HepG2 (cell line): ENCODE measurements around the gene PPM1G. TPM values are rescaled to one million over a fixed set of nuclear protein-coding genes. Genes with fewer than 3 reads are reported as not detected.

Source experiments
- ATAD3A ChIP-seq: sonication (generic); formaldehyde crosslinking; IDR thresholded peaks from 2 replicates; pipeline ENCODE4 v1.4.0; 2020; ENCODE audit warnings: missing genetic modification reagents
- DMAP1 ChIP-seq: IDR thresholded peaks from 2 replicates; pipeline ENCODE4 v1.6.1; 2016
- GABPB1 ChIP-seq: IDR thresholded peaks from 2 replicates; pipeline ENCODE4 v1.6.1; 2016; ENCODE audit warnings: mild to moderate bottlenecking, missing genetic modification reagents, moderate library complexity, missing compliant biosample characterization
- GATAD2A ChIP-seq: IDR thresholded peaks from 2 replicates; pipeline ENCODE4 v1.6.1; 2016
- HNRNPK ChIP-seq: fragments of 200-400 bp; formaldehyde crosslinking; IDR thresholded peaks from 2 replicates; pipeline ENCODE4 v1.6.1; 2018; ENCODE audit warnings: low read length, low read depth, moderate library complexity, mild to moderate bottlenecking; ENCODE audit not compliant: poor library complexity, severe bottlenecking
- HOMEZ ChIP-seq: IDR thresholded peaks from 2 replicates; pipeline ENCODE4 v1.6.1; 2016; ENCODE audit warnings: low read depth
- HOXA5 ChIP-seq: sonication (generic); formaldehyde crosslinking; IDR thresholded peaks from 2 replicates; pipeline ENCODE4 v1.4.0; 2020; ENCODE audit warnings: missing genetic modification reagents
- KLF12 ChIP-seq: sonication (generic); formaldehyde crosslinking; IDR thresholded peaks from 2 replicates; pipeline ENCODE4 v1.4.0; 2020; ENCODE audit warnings: missing genetic modification reagents, borderline replicate concordance
- PAF1 ChIP-seq: IDR thresholded peaks from 2 replicates; pipeline ENCODE4 v1.6.1; 2016; ENCODE audit warnings: missing genetic modification reagents, missing compliant biosample characterization
- POLR2AphosphoS5 ChIP-seq: IDR thresholded peaks from 2 replicates; pipeline ENCODE4 v1.6.1; 2012; ENCODE audit warnings: low read depth, low read length
- RFX5 ChIP-seq: IDR thresholded peaks from 2 replicates; pipeline ENCODE4 v1.6.1; 2011; ENCODE audit warnings: low read depth, low read length, improper control_type of control experiment
- SOX5 ChIP-seq: IDR thresholded peaks from 2 replicates; pipeline ENCODE4 v1.6.1; 2016; ENCODE audit warnings: borderline replicate concordance
- TAF1 ChIP-seq: sonication (generic); formaldehyde crosslinking; IDR thresholded peaks from 2 replicates; pipeline ENCODE4 v1.4.0; 2020; ENCODE audit warnings: missing genetic modification reagents
- U2AF1 ChIP-seq: fragments of 200-400 bp; formaldehyde crosslinking; optimal IDR thresholded peaks from 2 replicates; pipeline ENCODE3; 2017; ENCODE audit warnings: mild to moderate bottlenecking, low read depth, low read length
- ZBTB3 ChIP-seq: sonication (generic); formaldehyde crosslinking; IDR thresholded peaks from 2 replicates; pipeline ENCODE4 v1.4.0; 2020; ENCODE audit warnings: low read depth, mild to moderate bottlenecking, moderate library complexity, missing genetic modification reagents, borderline replicate concordance
- ZNF136 ChIP-seq: sonication (generic); formaldehyde crosslinking; IDR thresholded peaks from 2 replicates; pipeline ENCODE4 v1.8.1; 2022; ENCODE audit warnings: low read depth, mild to moderate bottlenecking, moderate library complexity, missing genetic modification reagents
- ZNF468 ChIP-seq: sonication (generic); formaldehyde crosslinking; IDR thresholded peaks from 2 replicates; pipeline ENCODE4 v1.8.0; 2022; ENCODE audit warnings: mild to moderate bottlenecking, moderate library complexity, missing genetic modification reagents
- polyA plus RNA-seq, 8 experiments: library from polyadenylated mRNA; depleted of rRNA in 3 of 8; stranded (reverse) in 7 of 8; unstranded in 1 of 8; fragments of >200 nt; fragmentation: Illumina TruSeq in 4 of 8; extraction: Trizol in 4 of 8; gene quantifications; 2 replicates each; pipeline versions ENCODE4 v1.2.1 to v1.2.3, GENCODE V29; 2011 to 2016; ENCODE audit warnings: low read depth in 4 of 8, missing spikeins in 1 of 8, mixed read lengths in 1 of 8; ENCODE audit not compliant: insufficient read depth in 1 of 8
- total RNA-seq, 5 experiments: library from RNA; depleted of rRNA; stranded (reverse); fragments of >200 nt; fragmentation: Illumina TruSeq; extraction: Trizol; gene quantifications; 2 replicates each; pipeline ENCODE4 v1.2.3, GENCODE V29; 2016; ENCODE audit warnings: low read depth in 1 of 5
- TF ChIP-seq, protein P1 (sequence below): sonication (generic); formaldehyde crosslinking; IDR thresholded peaks from 2 replicates; pipeline ENCODE4 v1.4.0; 2020; ENCODE audit warnings: mild to moderate bottlenecking, missing genetic modification reagents
- TF ChIP-seq, protein P2 (sequence below): sonication (generic); formaldehyde crosslinking; IDR thresholded peaks from 2 replicates; pipeline ENCODE4 v1.8.1; 2023; ENCODE audit warnings: mild to moderate bottlenecking, moderate library complexity, missing genetic modification reagents
- TF ChIP-seq, protein P3 (sequence below), 2 experiments: sonication (generic) in 1 of 2; formaldehyde crosslinking in 1 of 2; IDR thresholded peaks; 2 replicates each; pipeline versions ENCODE4 v1.6.1 to v1.9.0; 2014 to 2022; ENCODE audit warnings: antibody characterized with exemption in 1 of 2, borderline replicate concordance in 1 of 2, inconsistent platforms in 1 of 2, low read depth in 1 of 2, missing genetic modification reagents in 1 of 2

The PPM1G gene
- total and polyA plus RNA-seq, 2 of the 13 experiments (the other 11 are each of a cell fraction or from before 2014, with no cell fraction given) = 58.2 to 213 TPM

DNA sequence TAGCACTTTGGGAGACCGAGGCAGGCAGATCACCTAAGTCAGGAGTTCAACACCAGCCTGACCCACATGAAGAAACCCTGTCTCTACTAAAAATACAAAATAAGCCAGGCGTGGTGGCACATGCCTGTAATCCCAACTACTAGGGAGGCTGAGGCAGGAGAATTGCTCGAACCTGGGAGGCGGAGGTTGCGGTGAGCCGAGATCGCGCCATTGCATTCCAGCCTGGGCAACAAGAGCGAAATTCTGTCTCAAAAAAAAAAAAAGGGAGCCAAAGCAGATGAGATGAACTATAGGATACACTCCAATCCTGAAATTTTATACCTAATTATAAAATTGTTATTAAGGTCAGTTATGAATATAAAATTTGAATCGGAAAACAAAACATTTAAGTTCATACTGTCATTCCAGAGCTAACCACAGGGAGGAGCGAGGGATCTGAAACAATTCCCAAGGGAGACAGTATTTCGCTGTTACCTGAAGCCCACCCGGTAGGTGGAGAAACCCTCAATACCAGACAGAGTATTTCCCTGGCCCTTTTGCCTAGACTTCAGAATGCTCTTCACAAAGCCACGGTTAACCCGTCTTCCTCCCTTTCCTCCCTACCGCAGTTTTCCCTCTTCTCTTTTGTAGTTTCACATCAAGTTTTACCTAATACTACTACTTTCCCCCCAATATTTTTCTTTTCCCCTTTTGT is 1.4 kb downstream of the PPM1G start (continued):
- TF ChIP-seq, protein P1, sequence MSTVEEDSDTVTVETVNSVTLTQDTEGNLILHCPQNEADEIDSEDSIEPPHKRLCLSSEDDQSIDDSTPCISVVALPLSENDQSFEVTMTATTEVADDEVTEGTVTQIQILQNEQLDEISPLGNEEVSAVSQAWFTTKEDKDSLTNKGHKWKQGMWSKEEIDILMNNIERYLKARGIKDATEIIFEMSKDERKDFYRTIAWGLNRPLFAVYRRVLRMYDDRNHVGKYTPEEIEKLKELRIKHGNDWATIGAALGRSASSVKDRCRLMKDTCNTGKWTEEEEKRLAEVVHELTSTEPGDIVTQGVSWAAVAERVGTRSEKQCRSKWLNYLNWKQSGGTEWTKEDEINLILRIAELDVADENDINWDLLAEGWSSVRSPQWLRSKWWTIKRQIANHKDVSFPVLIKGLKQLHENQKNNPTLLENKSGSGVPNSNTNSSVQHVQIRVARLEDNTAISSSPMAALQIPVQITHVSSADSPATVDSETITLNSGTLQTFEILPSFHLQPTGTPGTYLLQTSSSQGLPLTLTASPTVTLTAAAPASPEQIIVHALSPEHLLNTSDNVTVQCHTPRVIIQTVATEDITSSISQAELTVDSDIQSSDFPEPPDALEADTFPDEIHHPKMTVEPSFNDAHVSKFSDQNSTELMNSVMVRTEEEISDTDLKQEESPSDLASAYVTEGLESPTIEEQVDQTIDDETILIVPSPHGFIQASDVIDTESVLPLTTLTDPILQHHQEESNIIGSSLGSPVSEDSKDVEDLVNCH (CRISPR knock-in tag) = no peak
- TF ChIP-seq GATAD2A (CRISPR knock-in tag) = peak; percentile 28; the same call in 1 of the 2 replicates
- TF ChIP-seq GABPB1 (CRISPR knock-in tag) = peak; percentile 26
- no peak for TF ChIP-seq ZNF136
- TF ChIP-seq HOXA5 (CRISPR knock-in tag) = 0 out of 2 replicates have a peak, but pooled peaks have one; percentile 51
- no peak for TF ChIP-seq PAF1 (CRISPR knock-in tag)
- TF ChIP-seq HNRNPK = no peak
- no peak for TF ChIP-seq RFX5
- no peak for TF ChIP-seq ZNF468 (CRISPR knock-in tag)
- no peak for TF ChIP-seq ATAD3A (CRISPR knock-in tag)
- no peak for TF ChIP-seq ZBTB3 (CRISPR knock-in tag)
- no peak for TF ChIP-seq POLR2AphosphoS5
- no peak for TF ChIP-seq TAF1
- TF ChIP-seq HOMEZ (CRISPR knock-in tag) = no peak
- TF ChIP-seq U2AF1 = no peak
- TF ChIP-seq, protein P2, sequence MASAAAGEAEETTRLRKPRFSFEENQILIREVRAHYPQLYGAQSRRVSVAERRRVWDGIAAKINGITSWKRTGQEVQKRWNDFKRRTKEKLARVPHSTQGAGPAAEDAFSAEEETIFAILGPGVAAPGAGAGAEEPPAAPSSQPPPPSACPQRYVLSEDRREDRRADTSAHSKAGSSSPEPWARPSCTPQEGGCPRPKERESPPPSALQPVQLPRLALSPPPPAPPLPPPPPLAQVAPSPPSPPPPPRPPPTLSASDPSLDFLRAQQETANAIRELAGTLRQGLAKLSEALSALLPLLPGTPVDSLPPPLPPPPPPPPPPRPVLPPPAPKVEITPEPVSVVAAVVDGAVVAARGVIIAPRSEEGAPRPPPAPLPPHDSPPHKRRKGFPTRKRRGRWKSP = no peak
- TF ChIP-seq, protein P3, sequence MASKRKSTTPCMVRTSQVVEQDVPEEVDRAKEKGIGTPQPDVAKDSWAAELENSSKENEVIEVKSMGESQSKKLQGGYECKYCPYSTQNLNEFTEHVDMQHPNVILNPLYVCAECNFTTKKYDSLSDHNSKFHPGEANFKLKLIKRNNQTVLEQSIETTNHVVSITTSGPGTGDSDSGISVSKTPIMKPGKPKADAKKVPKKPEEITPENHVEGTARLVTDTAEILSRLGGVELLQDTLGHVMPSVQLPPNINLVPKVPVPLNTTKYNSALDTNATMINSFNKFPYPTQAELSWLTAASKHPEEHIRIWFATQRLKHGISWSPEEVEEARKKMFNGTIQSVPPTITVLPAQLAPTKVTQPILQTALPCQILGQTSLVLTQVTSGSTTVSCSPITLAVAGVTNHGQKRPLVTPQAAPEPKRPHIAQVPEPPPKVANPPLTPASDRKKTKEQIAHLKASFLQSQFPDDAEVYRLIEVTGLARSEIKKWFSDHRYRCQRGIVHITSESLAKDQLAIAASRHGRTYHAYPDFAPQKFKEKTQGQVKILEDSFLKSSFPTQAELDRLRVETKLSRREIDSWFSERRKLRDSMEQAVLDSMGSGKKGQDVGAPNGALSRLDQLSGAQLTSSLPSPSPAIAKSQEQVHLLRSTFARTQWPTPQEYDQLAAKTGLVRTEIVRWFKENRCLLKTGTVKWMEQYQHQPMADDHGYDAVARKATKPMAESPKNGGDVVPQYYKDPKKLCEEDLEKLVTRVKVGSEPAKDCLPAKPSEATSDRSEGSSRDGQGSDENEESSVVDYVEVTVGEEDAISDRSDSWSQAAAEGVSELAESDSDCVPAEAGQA (IDR thresholded peaks at IDR 0.05; ENCODE audit: low read depth) = no peak
- TF ChIP-seq, protein P3 (CRISPR knock-in tag; IDR thresholded peaks at IDR 0.05; ENCODE audit: borderline replicate concordance) = no peak
- TF ChIP-seq DMAP1 = no peak
- no peak for TF ChIP-seq KLF12 (CRISPR knock-in tag)
- TF ChIP-seq SOX5 = 0 out of 2 replicates have a peak, but pooled peaks have one; percentile 18
